OCI-LY7 (cell line): ENCODE measurements around the gene NIN.

Experiments
- CTCF ChIP-seq: fragments of 200-600 bp; sonication (generic); conservative IDR thresholded peaks from 2 replicates; pipeline ENCODE4 v1.5.1; 2014; ENCODE audit warnings: mild to moderate bottlenecking, antibody characterized with exemption, low read length, moderate library complexity, mixed read lengths
- EZH2phosphoT487 ChIP-seq: fragments of 200-600 bp; sonication (generic); IDR thresholded peaks from 2 replicates; pipeline ENCODE4 v1.6.1; 2018; ENCODE audit warnings: low read depth, borderline replicate concordance, mild to moderate bottlenecking, mixed run types, antibody characterized with exemption, low read length, moderate library complexity, mixed read lengths

DNA sequence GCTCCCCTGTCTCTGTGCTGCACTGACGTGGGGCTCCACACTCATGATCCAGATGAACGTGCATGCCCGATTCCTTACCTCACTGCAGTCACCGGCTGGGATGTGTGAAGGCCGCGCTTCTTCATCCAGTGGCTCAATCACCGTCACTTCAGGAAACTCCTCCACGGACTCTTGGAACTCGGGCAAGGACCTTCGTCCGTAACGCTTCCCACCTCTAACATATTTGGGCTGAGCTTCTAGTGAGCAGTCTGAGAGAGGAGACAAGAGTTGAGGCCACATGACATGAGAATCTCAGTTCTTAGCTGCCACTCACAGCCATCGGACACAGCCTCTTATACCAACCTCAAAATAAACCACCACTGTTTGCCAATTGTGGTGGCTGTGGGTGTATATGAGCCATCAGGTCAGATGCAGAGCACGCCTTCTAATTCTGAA lies 38.3 kb downstream of the NIN start:
- TF ChIP-seq CTCF (no peak), EZH2phosphoT487 (no peak)
